DMS114 treated with DMSO at 0.1 percent for 48 hours (cell line): ENCODE data around the gene THAP4.
"Not testable (repeated sequence)": the region's sequence is repeated elsewhere in the genome, so short reads cannot be mapped to it uniquely, and the experiment has no call there.

Experiments
- DNase-seq: peaks from one replicate; lab custom pipeline; 2025; ENCODE audit not compliant: unreplicated experiment; lab: John Stamatoyannopoulos, UW

The THAP4 gene

DNA sequence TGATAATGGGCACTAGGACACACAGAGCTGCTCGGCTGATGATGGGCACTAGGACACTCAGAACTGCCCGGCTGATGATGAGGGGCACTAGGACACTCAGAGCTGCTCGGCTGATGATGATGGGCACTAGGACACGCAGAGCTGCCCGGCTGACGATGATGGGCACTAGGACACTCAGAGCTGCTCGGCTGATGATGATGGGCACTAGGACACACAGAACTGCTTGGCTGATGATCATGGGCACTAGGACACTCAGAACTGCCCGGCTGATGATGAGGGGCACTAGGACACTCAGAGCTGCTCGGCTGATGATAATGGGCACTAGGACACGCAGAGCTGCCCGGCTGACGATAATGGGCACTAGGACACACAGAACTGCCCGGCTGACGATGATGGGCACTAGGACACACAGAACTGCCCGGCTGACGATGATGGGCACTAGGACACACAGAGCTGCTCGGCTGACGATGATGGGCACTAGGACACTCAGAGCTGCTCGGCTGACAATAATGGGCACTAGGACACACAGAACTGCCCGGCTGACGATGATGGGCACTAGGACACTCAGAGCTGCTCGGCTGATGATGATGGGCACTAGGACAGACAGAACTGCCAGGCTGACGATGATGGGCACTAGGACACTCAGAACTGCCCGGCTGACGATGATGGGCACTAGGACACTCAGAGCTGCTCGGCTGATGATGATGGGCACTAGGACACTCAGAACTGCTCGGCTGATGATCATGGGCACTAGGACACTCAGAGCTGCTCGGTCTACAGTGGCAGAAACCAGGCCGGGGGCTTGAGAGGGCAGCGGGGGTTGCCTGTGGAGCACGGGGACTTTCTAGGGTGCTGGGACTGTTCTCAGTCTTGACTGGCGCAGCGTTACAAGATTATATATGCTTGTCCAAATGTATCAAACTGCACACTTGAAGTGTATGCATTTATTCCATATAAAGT lies 46.2 kb downstream of the THAP4 start:
- not testable (repeated sequence) for DNase-seq

DNA sequence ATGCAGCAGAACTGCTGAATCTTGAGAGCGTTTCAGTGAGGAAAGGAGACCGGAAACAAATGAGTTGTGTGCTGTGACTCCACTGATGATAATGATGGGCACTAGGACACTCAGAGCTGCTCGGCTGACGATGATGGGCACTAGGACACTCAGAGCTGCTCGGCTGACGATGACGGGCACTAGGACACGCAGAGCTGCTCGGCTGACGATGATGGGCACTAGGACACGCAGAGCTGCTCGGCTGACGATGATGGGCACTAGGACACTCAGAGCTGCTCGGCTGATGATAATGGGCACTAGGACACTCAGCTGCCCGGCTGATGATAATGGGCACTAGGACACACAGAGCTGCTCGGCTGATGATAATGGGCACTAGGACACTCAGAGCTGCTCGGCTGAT lies 47.1 kb downstream of the THAP4 start:
- not testable (repeated sequence) for DNase-seq

DNA sequence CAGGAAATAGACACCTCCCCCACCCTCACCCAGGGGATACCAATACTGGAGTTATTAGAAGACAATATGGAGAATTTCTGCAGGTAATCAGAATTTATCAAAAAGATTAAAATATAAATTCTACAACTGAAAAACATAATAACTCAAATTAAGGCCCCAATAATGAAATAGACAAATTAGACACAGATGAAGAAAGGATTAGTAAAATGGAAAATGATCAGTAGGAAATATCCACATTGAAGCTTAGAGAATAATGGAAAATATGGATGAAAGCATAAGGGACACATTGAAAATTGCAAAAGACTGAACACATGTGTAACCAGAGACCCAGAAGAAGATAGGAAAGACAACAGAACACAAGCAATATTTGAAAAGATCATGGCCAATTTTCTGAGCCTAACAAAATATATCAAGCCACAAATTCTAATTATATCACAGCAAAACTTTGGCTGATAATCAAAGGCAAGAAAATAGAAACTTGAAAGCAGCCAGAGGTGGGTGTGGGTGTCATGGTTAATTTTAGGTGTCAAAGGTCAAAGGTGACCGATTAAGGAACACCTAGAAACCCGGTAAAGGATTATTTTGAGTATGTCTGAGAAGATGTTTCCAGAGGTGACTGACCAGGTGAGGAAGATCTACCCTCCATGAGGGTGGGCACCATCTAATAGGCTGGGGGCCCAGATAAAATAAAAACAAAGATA lies 50.2 kb downstream of the THAP4 start:
- DNase-seq, result no peak

DNA sequence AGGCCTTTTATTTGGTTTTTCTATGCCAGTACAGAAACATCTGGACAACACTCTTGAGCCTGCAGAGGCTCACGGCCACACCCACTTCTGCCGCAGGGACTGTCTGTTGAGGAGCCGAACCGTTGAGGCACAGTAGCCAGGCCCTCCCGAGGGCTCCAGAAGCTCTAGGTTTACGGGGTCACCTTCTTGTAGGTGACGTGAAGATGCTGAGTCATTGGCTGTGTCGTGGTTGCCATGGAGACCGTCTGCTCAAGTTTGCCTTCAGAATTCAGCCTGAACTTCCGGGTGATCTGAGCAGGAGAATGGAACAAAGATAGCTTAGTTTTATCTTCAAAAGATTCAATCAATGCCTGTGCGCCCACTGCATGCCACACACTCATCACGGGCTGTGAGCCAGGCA lies 52.5 kb downstream of the THAP4 start:
- DNase-seq, result no peak

DNA sequence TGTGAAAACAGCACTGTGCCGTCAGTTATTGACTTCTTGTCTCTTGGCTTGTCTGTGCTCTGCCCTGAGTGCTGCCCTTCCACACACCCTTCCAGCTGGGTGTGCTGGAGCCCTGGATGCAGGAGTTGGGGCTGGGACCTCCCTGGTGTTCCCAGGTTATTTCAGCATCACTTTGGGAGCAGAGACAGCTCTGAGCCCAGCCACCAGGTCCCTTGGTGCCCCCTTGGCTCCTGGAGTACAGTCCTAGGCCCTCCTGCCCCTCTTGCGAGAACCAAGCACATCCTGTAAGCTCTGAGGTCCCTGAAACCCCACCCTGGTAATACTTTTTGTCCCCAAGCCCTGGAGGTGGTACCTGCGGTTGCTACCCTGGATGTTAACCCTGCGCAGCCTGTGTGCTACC lies 54.2 kb downstream of the THAP4 start:
- DNase-seq, result no peak

DNA sequence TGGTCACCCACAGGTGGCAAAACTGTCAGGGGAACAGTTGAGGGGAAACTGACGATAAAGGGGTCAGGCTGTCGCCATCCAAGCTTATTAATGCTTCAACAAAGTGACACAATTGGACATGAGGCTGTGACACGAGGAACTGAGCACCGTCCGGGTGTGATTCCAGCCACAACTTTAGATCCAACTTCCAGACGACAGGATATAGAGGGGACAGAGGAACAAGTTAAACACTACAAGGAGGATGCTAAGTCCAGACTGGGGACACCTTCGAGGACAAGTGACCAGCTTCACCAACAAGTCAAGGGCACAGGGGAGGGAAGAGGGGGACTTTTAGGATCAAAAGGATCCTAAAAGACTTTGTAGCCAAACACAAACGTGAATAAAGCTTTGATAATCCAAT lies 54.6 kb downstream of the THAP4 start:
- DNase-seq, result no peak

DNA sequence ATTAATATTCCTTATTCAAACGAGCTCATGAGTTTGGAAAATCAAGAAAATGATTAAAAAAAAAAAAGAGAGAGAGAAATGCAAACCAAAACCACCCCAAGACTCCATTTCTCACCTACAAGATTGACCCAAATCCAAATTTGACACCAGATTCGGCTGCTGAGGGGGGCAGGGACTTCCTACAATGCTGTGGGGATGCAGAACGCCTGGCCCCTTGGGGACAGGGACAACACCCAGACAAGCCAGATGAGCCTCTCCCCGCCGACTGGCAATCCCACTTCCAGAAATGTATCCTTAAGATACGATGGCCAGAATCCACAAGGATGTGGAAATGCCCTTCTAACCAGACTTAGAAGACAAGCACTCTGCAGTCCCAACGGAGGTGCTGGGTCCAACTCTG lies 57.7 kb downstream of the THAP4 start:
- DNase-seq, result no peak

DNA sequence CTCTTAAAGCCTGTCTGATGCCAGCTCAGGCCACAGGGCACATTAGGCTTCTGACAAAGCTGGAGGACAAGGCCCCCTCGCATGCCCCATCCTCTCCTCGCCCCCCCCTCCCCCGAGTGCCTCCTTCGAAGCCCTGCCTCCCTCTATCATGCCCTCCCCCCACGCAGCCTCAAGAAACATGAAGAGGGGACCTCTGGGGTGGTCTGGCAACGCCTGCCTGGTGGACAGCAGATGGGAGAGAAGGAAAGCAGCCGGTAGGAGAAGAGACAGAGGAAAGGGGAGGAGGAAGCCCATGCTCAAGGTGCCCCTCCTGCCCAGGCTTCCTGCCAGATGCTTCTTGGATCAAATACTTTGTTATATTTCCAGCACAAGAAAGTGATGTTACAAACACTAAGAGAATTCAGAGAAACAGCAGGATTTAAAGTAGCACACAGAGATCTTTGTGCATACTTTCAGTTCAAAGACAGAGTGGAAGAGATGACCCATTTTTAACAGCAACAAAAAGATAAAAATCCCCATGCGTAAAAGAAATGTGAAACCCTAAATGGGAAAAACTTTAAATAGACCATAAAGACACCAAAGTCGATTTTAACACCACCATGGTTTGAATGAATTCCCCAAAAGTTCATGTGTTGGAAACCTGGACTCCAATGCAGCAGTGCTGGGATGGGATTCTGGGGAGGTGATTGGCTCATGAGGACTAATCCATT lies 59.4 kb downstream of the THAP4 start:
- no peak for DNase-seq

DNA sequence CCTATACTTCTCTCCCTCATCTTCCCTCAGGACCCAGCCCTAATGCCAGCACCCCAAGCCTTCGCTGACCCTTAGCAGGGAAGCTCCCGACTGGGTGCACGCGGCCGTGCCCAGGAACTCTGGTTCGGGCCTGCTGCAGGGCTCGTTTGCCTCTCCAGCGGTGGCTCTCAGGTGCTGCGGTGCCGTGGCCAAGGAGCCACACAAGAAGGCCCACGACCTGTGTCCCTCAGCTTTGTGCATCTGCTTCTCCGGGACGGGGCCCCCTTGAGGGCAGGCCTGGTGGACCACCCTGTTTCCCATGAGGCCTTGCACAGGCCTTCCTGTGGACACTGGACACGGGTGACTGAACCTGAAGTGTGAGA lies 60.7 kb downstream of the THAP4 start:
- no peak for DNase-seq

DNA sequence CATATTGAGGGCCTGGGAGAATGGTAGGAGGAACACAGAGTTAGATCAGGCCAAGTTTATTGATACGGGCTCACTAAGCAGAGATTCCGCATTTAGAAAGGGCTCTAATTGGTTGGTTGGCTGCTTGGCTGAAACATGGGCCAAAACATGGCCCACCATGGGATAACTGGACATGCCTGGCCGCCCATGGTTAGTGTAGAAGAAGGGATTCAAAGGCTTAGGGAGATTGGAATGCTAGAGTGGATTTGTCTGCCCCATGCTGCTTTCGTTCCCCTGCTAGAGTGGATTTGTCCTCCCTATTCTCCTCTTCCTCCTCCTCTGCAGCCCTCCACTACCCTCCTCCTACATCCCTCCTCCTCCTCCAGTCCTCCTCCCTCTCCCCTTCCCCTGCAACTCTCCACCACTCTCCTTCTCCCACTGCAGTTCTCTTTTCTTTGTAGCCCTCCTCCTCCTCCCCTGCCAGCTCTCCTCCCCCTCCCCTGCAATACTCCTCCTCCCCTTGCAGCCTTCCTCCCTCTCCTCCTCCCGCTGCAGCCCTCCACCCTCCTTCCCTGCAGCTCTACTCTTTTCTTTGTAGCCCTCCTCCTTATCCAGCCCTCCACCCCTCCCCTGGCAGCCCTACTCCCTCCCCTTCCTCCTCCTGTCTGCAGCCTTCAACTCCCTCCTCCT lies 61.2 kb downstream of the THAP4 start:
- no peak for DNase-seq

DNA sequence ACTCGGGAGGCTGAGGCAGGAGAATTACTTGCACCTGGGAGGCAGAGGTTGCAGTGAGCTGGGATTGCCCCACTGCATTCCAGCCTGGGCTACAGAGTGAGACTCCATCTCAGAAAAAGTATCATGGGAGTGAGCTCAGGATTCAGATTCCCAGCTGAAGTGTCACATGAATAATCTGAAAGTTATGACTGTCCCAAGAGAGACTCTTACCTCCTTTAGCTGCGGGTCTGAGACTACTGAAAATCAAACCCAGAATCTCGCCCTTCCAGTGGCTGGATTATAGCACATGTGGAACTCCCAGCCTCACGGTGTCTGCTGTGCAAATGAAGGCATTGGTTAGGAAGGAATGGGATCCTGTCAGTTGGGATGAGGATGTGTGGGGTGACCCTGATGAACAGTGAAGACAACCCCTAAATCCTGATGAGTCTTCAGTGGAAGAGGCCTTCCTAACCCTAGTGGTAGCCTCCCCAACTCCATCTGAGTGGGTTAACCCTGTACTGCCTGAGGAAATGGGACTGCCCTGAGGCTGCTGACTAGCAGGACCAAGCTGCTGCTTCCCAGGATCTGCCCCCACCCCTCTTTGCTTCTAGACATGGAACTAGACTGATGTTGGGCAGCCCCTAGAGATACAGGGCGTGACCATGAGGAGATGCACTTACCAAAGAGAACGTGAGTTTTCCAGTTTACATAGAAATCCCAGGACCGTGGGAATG lies 61.9 kb downstream of the THAP4 start:
- DNase-seq, result no peak

DNA sequence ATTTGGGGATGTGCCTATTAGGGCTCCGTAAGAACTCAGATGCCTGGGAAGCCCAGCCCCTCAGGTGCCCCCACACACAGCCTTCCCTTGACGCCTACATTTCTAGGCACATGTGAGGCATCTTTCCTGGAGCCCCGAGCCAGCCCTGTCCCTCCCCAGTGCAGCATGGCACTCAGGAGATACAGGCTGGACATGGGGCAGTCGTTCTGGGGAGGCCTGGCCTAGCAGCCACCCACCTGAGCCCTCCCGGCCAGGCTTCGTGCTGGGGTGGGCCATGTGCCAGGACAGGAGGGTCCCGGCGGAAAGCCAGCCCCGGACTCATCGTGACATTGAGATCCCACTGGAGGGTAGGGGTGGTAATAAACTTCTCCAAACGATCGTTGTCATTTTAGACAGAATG lies 63.2 kb downstream of the THAP4 start:
- no peak for DNase-seq

DNA sequence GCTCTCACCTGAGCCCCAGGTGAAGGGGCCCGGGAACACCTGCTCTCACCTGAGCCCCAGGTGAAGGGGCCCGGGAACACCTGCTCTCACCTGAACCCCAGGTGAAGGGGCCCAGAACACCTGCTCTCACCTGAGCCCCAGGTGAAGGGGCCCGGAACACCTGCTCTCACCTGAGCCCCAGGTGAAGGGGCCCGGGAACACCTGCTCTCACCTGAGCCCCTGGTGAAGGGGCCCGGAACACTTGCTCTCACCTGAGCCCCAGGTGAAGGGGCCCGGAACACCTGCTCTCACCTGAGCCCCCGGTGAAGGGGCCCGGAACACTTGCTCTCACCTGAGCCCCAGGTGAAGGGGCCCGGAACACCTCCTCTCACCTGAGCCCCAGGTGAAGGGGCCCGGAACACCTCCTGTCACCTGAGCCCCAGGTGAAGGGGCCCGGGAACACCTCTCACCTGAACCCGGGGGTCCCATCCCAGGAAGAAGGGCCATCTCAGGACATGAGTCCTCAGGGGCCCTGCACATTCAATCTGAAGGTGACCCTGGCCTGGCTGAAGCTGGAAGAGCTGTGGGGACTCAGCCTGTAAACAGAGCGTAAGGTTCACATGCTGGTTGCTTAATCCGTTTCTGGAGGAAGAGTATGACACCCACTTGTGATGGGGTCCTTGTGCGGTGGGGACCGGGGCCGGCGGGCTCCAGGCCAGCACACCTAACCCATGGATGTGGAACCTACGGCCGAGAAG lies 63.9 kb downstream of the THAP4 start:
- DNase-seq, result not testable (repeated sequence)

DNA sequence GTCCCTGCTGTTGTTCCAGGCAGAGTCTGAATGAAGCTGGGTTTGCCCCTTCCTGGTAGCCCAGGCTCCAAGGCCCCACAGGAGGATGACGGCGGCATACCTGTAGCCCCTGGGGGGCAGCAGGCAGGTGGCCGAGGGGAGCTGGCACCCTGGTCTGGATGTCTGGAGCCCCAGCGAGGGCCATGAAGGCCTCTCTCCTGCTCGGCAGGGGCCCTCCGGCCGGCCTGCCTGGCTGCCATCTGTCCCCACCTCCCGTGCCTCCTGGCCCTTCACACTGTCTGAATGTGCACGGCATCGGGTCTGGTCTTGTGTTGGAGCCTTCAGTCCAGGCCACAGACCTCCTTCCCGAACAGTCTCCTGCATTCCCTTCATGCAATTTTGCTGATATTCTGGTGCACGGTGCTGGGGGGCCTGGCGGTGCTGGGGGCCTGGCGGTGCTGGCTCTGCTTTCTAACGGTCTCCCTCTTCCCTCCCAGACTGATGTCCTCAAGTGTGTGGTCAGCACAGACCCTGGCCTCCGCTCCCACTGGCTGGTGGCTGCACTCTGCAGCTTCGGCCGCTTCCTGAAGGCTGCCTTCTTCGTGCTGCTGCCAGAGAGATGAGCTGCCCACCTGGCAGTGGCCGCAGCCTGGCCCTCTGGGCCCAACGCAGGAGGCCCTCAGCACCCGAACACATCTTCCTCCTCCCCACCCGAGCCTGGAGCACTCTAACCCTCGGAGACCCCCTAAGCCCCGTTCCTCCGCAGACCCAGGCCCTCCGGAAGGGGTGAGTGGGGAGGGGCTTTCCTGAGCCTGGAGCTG lies 64.9 kb downstream of the THAP4 start:
- no peak for DNase-seq

DNA sequence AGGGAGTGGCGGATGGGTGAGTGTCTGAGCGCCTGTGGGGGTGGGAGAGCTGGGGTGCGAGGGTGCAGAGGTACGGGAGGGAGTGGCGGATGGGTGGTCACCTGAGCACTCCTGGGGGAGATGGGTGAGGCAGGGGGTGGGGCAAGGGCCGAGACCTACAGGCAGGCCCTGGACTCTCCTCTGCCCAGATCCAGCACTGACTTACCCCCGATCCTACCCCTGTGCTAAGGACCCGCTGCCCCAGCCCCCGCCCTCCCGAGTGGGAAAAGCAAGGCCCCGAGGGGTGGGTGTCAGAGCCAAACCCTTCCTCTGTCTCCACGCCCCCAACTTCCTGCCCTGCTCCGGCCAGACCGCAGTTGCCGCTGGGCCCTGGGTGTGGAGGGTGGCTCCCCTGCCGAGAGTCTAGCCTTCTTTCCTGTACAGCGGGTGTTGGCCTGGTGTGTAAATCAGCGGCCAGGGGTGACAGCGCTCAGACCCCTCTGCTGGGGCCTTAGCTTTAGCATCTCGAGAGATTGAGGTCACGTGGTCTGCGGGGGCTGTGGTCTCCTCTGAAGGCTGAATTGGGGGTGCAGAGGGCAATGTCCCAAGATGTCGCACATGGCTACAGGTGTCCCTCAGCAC lies 65.9 kb downstream of the THAP4 start:
- no peak for DNase-seq

DNA sequence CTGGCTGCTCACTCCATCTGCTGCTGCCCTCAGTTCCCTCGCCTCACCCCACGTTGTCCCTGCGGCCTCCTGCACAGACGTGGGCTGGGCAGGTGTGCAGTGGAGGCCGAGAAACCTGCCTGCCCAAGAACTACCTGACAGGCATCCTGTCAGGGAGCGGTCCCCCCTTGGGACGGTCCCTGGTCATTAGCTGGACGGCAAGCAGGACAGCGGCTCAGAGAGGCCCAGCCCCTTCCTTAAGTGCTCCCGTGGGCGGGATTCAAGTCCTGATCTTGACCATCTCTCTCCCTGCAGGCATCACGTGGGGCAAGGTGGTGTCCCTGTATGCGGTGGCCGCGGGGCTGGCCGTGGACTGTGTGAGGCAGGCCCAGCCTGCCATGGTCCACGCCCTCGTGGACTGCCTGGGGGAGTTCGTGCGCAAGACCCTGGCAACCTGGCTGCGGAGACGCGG lies 67.1 kb downstream of the THAP4 start:
- no peak for DNase-seq

DNA sequence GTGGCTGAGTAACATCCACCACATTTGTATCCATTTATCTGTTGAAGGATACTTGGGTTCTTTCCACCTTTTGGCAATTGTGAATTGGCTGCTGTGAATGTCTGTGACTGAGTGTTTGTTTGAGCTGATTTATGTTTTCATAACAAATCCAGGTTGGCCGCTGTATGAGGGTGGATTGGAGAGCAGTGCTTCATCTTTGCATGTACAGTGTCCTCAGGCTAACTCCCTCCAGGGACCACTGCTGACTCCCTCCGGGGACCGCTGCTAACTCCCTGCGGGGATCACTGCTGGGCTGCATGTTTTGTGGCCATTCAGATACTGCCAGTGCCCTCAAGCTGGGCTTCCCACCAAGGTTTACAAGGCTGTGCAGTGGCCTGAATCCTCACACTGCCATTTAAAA lies 68.2 kb downstream of the THAP4 start:
- DNase-seq, result no peak

DNA sequence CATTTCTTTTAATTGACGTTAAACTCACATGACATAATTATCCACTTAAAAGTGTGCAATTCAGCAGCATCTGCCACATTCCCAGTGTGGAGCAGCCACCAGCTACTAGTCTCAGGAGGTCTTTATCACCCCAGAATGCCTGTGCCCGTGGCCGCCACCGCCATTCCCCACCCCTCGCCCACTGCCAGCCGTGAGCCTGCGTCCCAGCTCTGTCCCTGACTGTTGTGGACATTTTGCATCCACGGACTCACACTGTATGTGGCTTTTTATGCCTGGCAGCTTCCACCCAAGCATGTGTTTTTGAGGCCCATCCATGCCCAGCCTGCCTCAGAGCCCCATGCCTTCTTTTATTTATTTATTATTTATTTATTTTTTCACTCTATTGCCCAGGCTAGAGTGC lies 69.2 kb downstream of the THAP4 start:
- no peak for DNase-seq

DNA sequence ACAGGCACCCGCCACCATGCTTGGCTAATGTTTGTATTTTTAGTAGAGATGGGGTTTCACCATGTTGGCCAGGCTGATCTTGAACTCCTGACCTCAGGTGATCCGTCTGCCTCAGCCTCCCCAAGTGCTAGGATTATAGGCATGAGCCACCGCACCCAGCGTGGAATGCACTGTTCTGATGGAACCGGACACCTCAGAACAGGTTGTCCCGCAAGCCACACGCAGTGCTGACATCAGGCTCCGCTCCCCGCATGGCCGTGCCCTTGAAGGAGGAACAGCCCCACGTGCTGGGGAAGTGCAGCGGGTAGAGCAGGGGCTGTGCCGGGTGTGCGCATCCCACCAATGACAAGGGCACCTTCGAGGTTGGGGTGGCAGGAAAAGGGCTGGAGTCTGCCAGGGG lies 69.7 kb downstream of the THAP4 start:
- not testable (repeated sequence) for DNase-seq
